Activated naive CD8-positive, alpha-beta T cell treated with anti-CD3 and anti-CD28 coated beads, Interleukin-2, amount 50 U/mL, for 16 hours (primary cell): ENCODE results near the gene SLC37A4.

ENCODE experiments used
- DNase-seq: peaks from one replicate; pipeline ENCODE4 v3.0.0-alpha.2; 2020; ENCODE audit warnings: low read depth, low spot score

SLC37A4 gene

GRCh38 chr11:118979434-118979833 lies 51.2 kb downstream of the SLC37A4 start:
- DNase-seq, result no peak

DNA sequence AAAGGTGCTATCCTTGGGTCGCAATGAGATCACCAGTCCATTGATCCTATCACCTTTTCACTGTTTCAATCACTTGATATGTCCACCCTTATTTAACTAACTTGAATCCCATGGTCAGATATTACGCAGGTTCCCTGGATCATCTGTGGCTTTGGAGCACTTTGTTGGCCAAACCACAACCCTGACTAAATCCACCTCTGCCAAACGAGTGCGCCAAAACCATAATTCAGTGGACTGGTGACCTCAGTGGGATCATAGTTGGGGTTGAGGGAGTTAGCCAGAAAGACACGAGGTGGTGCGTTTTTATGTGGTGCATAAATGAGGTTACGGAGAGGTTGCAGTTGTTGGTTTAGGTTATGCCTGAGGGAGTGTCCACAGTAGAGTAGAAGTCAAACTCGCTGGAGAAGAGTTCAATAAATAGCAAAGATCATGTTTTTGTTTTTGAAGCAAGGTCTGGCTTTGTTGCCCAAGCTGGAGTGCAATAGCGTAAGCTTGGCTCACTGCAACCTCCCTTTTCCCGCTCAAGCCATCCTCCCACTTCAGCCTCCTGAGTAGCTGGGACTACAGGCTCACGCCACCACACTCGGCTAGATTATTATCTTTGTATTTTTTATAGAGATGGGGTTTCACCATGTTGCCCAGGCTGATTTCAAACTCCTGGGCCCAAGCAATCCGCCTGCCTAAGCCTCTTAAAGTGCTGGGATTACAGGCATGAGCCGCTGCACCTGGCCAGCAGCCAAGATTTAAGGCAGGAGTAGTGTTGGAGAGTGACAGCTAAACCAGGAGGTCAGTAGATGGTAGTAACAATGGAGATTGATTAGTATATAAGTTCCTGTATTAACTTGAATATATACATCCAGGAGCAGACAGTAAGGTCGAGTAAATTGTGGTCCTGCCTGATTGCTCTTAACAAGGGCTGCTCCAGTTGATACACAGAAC lies 54.6 kb downstream of the SLC37A4 start:
- no peak for DNase-seq
